ENCODE data around the gene LAMB3.
"Not testable (repeated sequence)": the region's sequence is repeated elsewhere in the genome, so short reads cannot be mapped to it uniquely, and the experiment has no call there.

Gene LAMB3

DNA sequence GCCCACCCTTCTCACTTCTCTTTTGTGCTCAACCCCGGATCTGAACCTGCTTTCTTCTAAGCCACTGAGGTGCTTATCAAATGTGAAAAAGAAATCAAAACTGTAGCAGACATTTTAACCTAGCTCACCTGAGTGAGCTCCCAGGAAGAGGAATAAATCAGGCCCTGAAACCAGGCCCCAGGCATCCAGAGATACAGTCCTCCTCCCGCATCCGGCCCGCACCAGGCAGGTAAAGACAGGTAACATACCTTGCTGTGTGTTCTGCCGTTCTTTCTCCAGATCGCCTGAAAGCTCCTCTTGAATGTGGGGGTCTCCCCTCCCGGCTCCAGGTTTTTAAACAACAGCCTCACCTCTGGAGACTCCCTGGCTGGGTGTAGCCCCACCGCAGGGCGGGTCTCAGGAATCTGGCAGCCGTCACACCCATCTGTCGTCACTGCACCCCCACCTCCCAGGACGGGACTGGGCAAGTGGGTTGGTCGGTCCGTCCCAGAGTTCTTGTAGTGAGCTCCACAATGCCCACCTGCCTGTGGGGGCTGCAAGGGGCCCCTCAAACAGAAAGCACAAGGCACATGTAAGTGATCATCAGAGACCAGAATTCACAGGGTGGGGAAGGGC, at the start of gene LAMB3:
Gene LAMB3 (minus strand): TSS at position 305 of the 615 bp plus-strand sequence. CDS start 1,481 bp downstream, outside the sequence.
- no peak for DNase-seq

DNA sequence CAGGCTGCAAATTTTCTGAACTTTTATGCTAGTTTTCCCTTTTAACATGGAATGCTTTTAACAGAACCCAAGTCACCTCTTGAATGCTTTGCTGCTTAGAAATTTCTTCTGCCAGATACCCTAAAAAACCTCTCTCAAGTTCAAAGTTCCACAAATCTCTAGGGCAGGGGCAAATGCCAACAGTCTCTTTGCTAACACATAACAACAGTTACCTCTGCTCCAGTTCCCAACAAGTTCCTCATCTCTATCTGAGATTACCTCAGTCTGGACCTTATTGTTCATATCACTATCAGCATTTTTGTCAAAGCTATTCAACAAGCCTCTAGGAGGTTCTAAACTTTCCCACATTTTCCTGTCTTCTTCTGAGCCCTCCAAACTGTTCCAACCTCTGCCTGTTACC, 48.5 kb upstream of the LAMB3 start:
- not testable (repeated sequence) for DNase-seq

DNA sequence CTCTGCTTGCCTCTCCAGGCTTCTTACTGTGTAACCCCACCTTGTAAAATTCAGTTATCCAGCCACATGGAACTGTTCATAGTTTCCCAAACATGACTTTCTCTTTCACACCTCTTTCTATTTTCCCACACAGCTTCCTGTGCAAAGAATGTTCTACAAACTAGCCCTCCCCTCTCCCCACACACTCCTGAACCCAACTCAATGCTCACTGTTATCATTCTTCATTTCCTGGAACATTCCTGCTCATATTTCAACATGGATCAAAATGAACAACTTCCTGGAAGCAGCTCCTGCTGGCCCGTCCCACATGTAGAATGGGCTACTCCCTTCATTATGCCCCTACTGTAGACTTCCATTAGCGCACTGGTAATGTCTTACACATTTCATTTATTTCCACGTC, 44.9 kb upstream of the LAMB3 start:
- no peak for DNase-seq

DNA sequence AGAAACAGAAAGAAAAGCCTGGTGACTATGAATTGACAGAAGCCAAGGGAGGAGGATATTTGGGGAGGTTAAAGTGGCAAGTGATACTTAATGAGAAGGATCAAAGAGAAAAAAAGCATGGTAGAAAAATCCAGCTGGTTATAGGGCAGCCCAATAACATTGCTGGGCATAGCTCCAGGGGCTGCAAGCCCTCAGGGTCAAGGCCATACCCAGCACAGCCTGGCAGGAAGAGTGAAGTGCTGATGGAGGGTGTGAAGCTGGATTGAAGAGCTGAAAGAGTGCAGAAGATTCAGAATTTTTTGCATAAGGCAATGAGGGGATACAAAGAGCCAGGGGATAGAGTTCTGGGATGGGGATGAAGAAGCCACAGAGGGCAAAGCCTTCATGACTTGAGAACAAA, 44.4 kb upstream of the LAMB3 start:
- DNase-seq, result no peak

DNA sequence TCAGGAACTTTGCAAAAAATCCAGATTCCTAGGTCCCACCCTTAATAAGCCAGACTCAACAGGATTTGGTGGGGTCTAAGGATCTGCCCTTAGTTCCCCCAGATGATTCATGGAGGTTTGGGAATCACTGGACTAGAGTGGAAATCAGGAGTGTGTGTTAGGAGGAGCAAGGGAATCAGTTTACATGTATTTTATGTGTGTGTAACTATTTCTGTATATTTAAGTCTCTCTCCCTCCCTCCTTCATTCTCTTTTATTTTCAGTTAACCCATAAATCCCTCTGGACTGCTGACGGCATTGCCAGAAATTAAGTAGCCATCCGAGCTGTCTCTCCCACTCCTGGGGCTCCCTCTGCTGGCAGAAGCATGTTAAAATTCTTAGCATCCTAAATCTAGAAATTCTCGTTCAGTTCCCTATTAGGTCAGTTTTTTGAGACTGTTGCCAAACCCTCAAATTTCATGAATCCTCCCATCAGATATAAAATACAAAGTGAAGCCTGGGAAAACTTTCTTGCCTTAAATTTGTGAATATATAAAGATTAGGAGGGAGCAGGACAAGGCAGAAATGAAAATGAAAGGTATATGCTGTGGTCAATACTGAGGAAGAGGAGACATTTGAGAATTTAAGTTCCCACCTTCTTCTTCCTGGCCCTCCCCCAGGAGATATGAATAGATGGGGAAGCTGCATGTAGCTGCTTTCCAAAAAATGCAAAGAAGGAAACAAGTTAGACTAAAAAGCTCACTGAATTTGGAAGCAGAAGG, 40.7 kb upstream of the LAMB3 start:
- DNase-seq, result peak; percentile 65 to 70

DNA sequence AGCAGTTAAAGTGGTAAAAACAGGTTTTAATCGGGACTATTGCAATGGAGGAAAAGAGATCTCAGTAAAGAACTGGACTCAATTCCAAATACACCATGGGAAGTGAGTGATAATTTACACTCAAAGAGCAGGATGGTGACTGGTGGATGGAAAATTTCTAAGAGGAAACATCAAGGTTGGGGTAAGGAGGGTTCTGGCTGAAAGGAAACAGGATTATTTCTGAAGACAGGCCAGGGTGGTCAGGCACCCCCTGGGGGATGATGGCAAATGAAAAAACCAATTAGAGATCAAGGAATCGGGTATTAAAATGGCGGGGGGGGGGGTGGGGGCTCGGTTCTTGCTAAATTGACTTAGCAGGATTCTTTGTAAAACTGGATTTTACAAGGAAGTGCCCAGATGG, 40.1 kb upstream of the LAMB3 start:
- DNase-seq, result no peak

DNA sequence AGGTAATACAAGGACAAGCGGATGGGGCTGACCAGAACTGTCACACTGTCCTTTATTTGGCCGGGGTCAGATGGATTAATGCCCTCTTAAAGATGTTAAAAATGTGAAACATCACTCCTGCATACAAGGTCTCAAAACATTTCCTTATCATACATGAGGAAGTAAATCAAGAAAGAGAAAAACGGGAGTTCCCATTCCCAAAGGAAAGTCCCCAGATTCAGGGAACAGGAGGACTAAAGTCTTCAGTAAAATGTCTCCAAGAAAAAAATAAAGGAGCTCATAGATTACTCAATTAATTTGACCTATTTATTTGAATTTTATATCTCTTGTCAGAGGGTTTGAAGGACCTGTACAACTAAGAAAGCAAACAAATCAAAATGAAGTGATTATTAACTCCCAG, 39.0 kb upstream of the LAMB3 start:
- no peak for DNase-seq

DNA sequence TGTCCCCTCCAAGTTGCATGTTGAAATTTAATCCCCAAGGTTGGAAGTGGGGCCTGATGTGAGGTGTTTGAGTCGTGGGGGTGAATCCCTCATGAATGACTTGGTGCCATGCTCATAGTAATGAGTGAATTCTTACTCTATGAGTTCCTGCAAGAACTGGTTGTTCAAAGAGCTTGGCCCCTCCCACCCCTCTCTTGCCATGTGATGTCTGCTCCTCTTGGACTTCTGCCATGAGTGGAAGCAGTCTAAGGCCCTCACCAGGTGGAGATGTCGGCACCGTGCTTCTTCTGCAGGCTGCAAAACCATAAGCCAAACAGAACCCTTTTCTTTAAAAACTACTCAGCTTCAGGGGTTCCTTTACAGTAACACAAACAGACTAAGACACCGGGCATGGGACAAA, 37.3 kb upstream of the LAMB3 start:
- DNase-seq, result no peak

DNA sequence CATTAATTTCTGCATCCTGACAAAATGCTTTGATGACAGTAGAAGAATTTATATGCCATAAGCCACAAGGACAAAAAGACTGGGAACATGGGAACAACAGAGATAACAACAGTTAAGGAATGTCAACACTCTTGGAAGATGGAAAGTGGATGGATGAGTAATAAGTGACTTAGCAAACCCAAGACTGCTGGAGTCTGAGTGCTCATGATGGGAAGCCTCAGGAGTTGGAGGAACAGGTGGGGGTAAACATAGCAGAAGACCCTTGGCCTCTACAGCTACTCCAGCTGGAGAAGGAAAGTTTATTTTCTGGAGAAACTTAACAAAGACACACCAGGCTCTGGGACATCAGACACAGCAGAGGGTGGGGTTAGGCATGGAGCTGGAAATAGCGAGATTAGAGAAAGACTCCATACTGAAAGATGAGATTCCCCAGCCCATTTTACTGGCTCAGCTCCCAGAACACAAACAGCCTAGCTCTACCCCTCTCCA, 36.6 kb upstream of the LAMB3 start:
- DNase-seq, result no peak

DNA sequence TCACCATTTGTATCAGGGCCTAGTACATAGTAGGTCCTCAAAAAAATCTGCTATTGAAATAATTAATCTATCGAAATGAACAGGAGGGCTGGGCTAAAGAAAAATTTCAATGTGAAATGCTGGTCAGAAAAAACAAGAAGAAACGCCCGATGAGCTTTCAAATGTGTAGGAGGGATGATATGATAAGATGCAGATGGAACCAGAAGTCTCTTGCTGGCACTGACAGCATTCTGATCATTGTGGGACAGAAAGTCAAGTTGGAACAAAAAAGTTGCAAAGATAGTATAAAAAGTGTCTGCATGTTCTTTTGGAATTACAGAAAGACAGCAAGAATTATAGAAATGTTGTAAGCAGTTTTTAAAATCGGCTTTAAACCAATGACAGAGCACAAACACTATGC, 34.1 kb upstream of the LAMB3 start:
- DNase-seq, result no peak

DNA sequence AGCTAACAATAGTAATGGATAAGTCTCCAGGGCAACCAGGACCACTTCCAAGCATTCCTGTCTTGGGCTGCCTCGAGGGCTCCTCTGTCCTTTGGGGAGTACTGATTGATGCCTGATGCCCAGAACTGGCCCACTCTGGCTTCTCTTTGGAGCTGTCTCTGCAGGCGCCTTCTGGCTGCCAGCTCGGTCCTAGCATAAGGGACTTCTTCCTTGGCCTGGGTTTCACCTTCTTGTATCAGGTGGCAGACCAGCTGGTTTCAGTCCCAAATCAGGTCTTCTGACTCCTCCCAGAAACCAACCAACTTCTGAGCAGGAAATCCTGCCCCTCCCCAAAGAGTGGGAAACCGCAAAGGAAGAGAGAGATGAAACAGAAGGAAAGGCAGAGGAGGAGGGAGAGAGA, 33.6 kb upstream of the LAMB3 start:
- no peak for DNase-seq

DNA sequence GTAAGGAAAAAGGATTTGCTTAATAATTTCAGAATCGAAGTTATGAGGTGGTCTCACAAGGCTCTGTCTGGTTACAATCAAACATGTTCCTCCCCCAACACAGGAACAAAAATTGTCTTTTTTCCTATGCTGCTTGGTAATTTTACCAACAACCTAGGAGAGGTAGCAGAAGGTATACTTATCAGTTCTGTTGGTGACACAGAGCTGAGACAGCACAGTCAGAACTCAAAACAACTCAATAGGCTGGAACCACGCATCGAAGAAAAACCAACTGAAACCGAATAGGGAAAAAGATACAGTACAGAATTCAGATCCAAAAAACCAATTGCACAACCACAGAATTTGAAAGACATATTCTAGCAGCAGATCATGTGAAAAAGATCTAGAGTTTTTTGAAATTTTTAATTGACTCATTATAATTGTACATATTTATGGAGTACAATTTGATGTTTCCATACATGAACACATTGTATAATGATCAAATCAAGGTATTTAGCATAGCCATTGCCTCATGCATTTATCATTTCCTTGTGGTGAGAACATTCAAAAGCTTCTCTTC, 26.8 kb upstream of the LAMB3 start:
- DNase-seq, result no peak

DNA sequence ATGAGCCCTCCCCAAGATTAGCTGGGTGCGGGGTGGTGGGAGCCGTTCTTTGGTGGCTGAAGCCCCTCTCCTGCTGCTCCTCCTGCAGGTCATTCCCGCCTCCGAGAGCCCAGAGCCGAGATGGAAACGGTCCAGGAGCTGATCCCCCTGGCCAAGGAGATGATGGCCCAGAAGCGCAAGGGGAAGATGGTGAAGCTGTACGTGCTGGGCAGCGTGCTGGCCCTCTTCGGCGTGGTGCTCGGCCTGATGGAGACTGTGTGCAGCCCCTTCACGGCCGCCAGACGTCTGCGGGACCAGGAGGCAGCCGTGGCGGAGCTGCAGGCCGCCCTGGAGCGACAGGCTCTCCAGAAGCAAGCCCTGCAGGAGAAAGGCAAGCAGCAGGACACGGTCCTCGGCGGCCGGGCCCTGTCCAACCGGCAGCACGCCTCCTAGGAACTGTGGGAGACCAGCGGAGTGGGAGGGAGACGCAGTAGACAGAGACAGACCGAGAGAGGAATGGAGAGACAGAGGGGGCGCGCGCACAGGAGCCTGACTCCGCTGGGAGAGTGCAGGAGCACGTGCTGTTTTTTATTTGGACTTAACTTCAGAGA, 23.4 kb upstream of the LAMB3 start:
- no peak for DNase-seq

DNA sequence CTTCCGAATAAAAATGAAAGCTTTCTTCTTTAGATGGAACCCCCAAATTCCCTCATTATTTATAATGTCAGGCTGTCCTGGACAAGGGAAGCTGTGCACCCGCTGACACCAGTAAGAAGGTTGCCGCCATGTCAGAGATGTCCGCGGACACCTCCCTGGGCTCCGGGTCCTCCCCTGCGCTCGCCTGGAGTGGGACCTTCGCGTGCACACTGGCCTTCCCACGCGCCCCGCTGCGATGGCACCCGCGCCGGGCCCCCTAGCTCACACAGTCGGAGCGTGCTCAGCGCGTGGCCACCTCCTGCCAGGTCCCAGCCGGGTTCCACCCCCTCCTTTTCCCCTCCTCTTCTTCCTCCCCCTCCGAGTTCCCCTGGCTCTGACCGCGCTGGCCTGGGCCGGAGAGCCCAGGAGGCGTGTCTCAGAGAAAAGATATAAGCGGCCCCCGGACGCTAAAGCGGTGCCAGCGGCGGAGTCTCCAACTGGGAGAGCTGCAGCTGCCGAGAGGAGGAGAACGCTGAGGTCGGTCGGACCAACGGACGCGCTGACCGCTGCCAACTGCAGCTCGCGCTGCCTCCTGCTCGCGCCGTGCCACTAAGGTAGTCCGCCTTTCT, 22.8 kb upstream of the LAMB3 start, which contains the start of gene G0S2:
Gene G0S2 (plus strand): TSS at position 456 of the 608 bp plus-strand sequence. CDS start 273 bp downstream, outside the sequence.
- no peak for DNase-seq

DNA sequence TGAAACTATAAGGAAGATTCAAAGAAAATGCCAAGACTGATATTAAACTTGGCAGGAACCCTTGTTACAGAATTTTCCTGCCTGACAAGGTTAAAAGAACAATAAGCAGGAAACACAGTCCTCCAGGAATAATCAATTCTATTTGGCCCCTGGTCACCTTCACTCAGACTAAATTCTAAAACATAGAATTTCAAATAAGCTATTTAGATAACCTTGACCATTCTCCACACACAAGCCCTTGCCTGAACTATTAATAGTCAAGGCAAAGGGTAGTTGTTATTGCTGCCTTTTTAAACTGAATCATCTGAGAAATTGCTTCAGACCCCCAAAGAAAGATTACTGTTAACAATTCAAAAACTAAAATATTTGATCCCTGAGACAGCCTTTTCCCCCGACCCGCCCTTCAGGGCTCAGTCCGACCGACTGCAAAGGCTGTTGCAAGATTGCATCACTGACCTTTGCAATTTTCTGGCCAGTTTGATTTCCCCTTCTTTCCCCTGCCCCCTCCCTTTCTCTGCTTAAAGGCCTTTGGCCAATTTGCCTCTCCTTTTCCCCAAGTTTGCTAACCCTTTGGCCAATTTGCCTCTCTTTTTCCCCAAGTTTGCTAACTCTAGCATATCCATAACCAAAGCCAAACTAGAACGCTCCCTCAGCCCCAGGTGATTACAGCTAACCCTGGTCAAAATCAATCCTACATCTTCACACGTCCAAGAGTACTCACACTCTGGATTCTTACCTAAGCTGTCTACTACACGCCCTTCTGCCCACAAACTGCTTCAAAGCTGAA, 21.6 kb upstream of the LAMB3 start:
- DNase-seq, result peak; percentile 13 to 41

DNA sequence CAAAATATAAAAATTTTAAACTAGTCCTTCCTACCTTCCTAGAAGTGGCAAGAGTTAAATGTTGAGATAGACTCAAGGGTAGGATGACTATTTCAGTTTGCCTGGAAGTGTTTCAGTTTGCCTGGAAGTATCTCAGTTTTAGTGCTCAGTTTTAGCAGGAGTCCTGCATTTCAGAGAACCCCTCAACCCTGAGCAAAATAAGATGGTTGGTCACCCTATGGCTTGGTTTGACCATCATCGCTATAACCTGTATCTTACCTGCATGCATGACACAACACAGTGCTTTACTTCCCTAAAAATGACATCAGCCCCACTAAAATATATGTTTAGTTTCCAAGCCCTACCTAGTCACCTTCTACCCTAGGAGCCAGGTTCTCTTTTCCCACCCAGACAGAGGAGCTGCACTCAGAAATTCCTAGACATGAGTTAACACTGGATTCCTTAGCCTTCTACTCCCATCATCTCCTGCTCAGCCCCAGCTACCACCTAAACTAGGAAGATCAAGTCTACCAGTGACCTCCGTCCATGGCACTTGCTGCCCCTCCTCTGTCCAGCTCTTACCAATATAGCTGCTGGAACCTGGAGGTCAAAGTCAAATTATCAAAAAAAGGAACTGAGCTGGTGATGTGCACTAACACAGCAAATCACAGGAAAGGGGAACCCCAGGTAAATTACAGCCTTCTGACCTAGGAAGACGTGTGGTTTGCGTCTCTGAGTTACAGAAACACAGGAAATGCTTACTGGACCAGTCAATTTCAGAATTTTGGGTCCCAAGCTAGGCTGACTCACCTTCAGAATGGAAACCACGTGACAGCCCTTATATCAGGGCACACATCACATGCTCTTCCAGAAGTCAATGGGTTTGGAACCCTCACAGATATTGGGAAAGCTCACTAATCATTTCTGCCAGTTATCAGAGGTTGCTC, 20.7 kb upstream of the LAMB3 start:
- no peak for DNase-seq

DNA sequence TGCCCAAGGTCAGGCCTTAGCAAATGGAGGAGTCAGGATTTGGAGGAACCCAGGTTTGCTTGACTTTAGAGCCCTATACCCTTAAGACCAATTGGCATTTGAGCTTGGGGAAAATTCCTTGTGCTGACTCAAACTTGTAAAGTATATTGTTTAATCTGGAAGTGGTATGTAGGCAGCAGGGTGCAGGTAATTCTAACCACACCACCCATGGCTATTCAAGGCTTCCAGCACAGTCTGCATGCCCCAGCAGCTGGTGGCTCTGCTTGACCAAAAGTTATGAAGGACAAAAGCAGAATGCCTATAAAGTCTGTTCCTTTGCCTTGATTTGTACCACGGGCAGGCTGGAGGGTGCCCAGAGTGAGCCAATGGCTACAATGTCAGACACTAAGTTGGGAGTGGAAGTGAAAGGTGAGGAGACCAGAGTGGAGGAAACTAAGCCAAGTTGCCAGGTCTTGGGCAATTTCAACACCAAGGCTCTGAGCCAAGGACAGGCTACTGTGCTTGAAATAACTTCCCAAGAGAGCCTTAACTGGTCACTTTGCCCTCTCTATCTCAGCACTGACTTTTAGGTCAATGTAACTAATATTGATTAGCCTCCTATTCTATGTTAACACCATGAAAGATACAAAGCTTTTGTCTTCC, 18.3 kb upstream of the LAMB3 start:
- no peak for DNase-seq

DNA sequence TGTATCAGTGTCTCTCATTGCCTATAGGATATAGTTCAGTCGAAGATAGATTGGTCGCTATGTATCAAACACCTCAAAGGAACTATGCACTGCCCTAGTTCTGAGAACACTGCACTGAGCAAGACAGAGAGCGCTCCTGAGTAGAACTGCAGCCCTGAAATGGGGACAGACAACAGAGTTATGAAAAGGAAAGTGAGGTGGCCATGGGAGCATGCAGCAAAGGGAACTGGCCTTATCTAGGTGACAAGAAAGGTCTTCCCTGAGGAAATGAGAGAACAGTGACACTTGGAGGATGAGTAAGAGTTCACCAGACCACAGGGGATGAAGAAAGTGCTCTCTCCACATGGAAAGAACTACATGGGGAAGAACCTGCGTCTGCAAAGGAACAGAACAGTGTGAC, 15.5 kb upstream of the LAMB3 start:
- DNase-seq, result no peak

DNA sequence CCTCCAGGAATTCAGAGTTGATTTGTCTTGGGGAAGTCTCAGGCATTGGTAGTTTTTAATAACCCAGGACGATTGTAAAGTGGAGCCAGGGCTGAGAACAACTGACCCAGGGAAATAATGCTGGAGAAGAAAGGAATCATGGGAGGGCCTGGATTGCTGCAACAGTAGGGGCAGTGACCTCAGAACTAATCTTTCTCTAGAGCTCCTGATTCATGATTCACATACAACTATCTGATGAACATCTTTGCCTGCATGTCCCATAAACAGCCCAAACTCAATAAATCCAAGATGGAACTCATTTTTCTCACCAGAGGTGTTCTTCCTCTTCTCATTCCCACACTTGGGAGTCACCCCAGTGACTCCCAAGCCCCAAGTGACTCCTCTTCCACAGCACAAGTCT, 14.9 kb upstream of the LAMB3 start:
- no peak for DNase-seq

DNA sequence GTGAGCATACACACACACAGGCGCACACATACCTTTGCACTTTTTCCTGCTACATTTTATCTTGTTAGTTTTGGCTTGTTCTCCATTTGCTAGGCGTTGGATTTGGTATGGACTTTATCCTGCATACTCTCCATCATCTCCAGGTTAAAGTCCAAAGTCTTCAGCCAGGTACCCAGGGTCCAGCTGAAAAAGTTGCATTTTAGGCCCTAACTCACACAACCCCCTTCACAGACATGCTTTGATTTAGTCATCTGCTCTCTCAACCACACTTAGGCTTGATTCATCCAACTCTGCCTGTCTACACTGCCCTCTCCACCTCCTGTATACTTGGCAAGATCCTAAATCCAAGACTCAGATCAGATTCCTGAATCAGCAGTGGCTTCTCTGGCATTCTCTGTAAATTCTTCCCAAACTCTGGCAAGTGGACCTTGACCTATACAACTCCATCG, 10.7 kb upstream of the LAMB3 start:
- no peak for DNase-seq

DNA sequence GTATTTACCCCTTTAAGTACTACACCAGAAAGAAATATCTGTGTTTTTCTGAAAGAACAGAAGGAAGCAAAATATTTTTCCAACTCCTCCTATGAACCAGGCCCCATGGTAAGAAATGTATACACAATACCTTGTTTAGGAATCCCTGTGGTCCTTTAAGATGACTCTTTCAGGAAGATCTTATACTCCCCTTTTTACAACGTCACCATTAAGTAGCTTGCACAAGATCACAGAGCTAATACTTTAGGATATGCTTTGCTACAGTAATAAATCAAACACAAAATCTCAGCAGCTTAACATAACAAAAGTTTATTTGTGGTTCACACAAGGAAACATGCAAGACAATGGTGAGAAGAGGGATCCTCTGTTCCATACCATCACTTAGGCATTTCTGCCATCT, 8.8 kb upstream of the LAMB3 start:
- DNase-seq, result no peak
